Naive B cell (primary cell): ENCODE measurements around the gene PTPN5. TPM values are rescaled to one million over a fixed set of nuclear protein-coding genes. Genes with fewer than 3 reads are reported as not detected.

Experiments used
- ATAC-seq, 2 donors: fragments of 150-1000 bp; cut with Tn5 transposase; 2 replicates each; pipeline ENCODE4 v1.10.0; 2021; ENCODE audit warnings: low read depth in 2 of 2, mild to moderate bottlenecking in 2 of 2, moderate library complexity in 2 of 2
- DNase-seq: peaks from one replicate; pipeline ENCODE4 v3.0.0; 2022
- H3K27ac Mint-ChIP-seq, 6 donors: one replicate each; pipeline ENCODE4 v1.8.0; 2020 to 2022; ENCODE audit warnings: mild to moderate bottlenecking in 6 of 6, mixed read lengths in 6 of 6, moderate library complexity in 5 of 6, inconsistent platforms in 2 of 6
- H3K27me3 Mint-ChIP-seq, 3 donors: one replicate each; pipeline ENCODE4 v1.8.0; 2021 to 2022; ENCODE audit warnings: mixed read lengths in 3 of 3, mild to moderate bottlenecking in 1 of 3
- H3K36me3 Mint-ChIP-seq, 2 donors: one replicate each; pipeline ENCODE4 v1.8.0; 2020 to 2022; ENCODE audit warnings: mixed read lengths in 2 of 2, inconsistent platforms in 1 of 2, mild to moderate bottlenecking in 1 of 2
- H3K4me1 Mint-ChIP-seq, 3 donors: one replicate each; pipeline ENCODE4 v1.8.0; 2020 to 2022; ENCODE audit warnings: mixed read lengths in 3 of 3, inconsistent platforms in 1 of 3, mild to moderate bottlenecking in 1 of 3, moderate library complexity in 1 of 3
- H3K4me3 Mint-ChIP-seq, 8 donors: one replicate each; pipeline ENCODE4 v1.8.0; 2020 to 2022; ENCODE audit warnings: mild to moderate bottlenecking in 8 of 8, mixed read lengths in 8 of 8, moderate library complexity in 8 of 8, inconsistent platforms in 2 of 8
- H3K9me3 Mint-ChIP-seq, 7 donors: one replicate each; pipeline ENCODE4 v1.8.0; 2020 to 2022; ENCODE audit warnings: mixed read lengths in 7 of 7, mild to moderate bottlenecking in 5 of 7, inconsistent platforms in 2 of 7, moderate library complexity in 1 of 7
- polyA plus RNA-seq, 6 donors: library from polyadenylated mRNA; unstranded; fragments of 300-500 nt; fragmentation: Illumina TruSeq; gene quantifications; one replicate each; pipeline ENCODE4 v1.2.3, GENCODE V29; 2021; ENCODE audit warnings: low read depth in 6 of 6

Gene PTPN5
- polyA plus RNA-seq, 6 donors from 2014 or later = not detected

- peak overlapping the region in 2 of 6 donors; percentile 17 to 18 for H3K27ac Mint-ChIP-seq
- H3K4me3 Mint-ChIP-seq = no peak overlapping the region
- DNase-seq = no peak
- peaks cover 7 to 11% (median 7%) of the 10 kb centered on the region in 3 donors for H3K27me3 Mint-ChIP-seq
- no peaks in the 10 kb centered on the region for H3K4me1 Mint-ChIP-seq
- no peaks in the 10 kb centered on the region for H3K36me3 Mint-ChIP-seq
- no peak for ATAC-seq
- H3K9me3 Mint-ChIP-seq = no peaks in the 10 kb centered on the region
Measured at GRCh38 chr11:18745251-18745650, 46.3 kb downstream of the PTPN5 start.

GRCh38 chr11:18743900-18744514 lies 47.6 kb downstream of the PTPN5 start:
- no peak overlapping the region for H3K27ac Mint-ChIP-seq
- no peaks in the 10 kb centered on the region for H3K4me1 Mint-ChIP-seq
- H3K4me3 Mint-ChIP-seq = no peak overlapping the region
- H3K36me3 Mint-ChIP-seq = no peaks in the 10 kb centered on the region
- peaks cover 7 to 16% (median 10%) of the 10 kb centered on the region in 3 donors for H3K27me3 Mint-ChIP-seq
- ATAC-seq (no peak), DNase-seq (no peak)
- no peaks in the 10 kb centered on the region for H3K9me3 Mint-ChIP-seq

- H3K27me3 Mint-ChIP-seq = peaks cover 4 to 22% (median 12%) of the 10 kb centered on the region in 3 donors
- no peaks in the 10 kb centered on the region for H3K36me3 Mint-ChIP-seq
- ATAC-seq (no peak), DNase-seq (no peak)
- H3K9me3 Mint-ChIP-seq = no peaks in the 10 kb centered on the region
- H3K27ac Mint-ChIP-seq = no peak overlapping the region
- no peak overlapping the region for H3K4me3 Mint-ChIP-seq
- no peaks in the 10 kb centered on the region for H3K4me1 Mint-ChIP-seq
Measured at GRCh38 chr11:18743365-18743764, 48.2 kb downstream of the PTPN5 start.

DNA sequence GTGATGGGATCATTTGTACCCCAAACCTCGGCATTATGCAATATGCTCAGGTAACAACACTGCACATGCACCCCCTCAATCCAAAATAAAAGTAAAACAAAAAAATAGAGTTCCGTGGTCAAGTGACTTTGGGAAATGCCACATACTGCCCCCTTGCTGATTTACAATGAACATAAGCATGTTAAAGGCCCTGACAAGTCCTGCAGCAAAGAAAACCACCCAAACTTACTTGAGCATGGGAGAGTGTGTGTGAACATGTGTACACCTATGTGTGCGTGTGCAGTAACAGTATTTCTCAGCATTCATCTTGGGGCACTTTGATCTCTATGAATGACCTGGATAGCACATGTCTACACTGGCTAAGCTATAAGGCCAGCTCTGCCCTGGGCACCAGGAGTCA lies 49.8 kb downstream of the PTPN5 start:
- no peaks in the 10 kb centered on the region for H3K4me1 Mint-ChIP-seq
- ATAC-seq = no peak
- no peak overlapping the region for H3K27ac Mint-ChIP-seq
- H3K4me3 Mint-ChIP-seq = no peak overlapping the region
- H3K27me3 Mint-ChIP-seq = peaks cover 0 to 27% (median 12%) of the 10 kb centered on the region in 3 donors
- no peaks in the 10 kb centered on the region for H3K9me3 Mint-ChIP-seq
- no peak for DNase-seq
- H3K36me3 Mint-ChIP-seq = no peaks in the 10 kb centered on the region

GRCh38 chr11:18739685-18740084 lies 51.9 kb downstream of the PTPN5 start:
- Mint-ChIP-seq H3K9me3 (no peaks in the 10 kb centered on the region), H3K27ac (no peak overlapping the region), H3K36me3 (no peaks in the 10 kb centered on the region), H3K27me3 (peaks cover 8 to 29% (median 28%) of the 10 kb centered on the region in 3 donors), H3K4me3 (no peak overlapping the region), H3K4me1 (no peaks in the 10 kb centered on the region)
- DNase-seq (no peak), ATAC-seq (no peak)

GRCh38 chr11:18737642-18738041 lies 54.0 kb downstream of the PTPN5 start:
- no peak for ATAC-seq
- H3K4me3 Mint-ChIP-seq = no peak overlapping the region
- no peak overlapping the region for H3K27ac Mint-ChIP-seq
- no peaks in the 10 kb centered on the region for H3K4me1 Mint-ChIP-seq
- H3K27me3 Mint-ChIP-seq = peaks cover 8 to 31% (median 28%) of the 10 kb centered on the region in 3 donors
- no peaks in the 10 kb centered on the region for H3K36me3 Mint-ChIP-seq
- DNase-seq = no peak
- no peaks in the 10 kb centered on the region for H3K9me3 Mint-ChIP-seq

- no peak for DNase-seq
Measured at GRCh38 chr11:18736590-18737148, 54.9 kb downstream of the PTPN5 start.

DNA sequence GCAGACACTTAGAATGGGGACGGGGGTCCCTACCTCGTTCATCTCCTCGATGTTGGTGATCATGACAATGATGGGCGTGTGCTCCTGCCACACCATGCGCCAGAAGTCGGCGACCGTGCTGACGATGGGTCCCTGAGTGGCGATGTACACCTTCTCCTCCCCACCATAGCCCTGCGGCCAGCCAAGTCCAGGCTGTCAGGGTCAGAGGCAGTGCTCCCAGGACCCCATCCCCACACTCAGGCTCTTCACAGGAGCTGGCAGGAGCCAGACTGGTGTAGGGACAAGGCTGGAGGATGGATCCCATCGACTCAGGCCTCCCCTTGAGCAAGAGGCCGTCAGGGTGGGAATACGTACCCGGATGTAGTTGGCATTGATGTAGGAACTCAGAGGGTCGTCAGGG lies 58.4 kb downstream of the PTPN5 start:
- no peaks in the 10 kb centered on the region for H3K9me3 Mint-ChIP-seq

More at GRCh38 chr11:18736590-18737148, 54.9 kb downstream of the PTPN5 start:
- Mint-ChIP-seq H3K4me1 (peaks cover 5 to 6% (median 5%) of the 10 kb centered on the region in 3 donors), H3K27ac (no peak overlapping the region), H3K36me3 (no peaks in the 10 kb centered on the region), H3K27me3 (peaks cover 8 to 31% (median 28%) of the 10 kb centered on the region in 3 donors), H3K9me3 (no peaks in the 10 kb centered on the region), H3K4me3 (no peak overlapping the region)
- no peak for ATAC-seq

DNA sequence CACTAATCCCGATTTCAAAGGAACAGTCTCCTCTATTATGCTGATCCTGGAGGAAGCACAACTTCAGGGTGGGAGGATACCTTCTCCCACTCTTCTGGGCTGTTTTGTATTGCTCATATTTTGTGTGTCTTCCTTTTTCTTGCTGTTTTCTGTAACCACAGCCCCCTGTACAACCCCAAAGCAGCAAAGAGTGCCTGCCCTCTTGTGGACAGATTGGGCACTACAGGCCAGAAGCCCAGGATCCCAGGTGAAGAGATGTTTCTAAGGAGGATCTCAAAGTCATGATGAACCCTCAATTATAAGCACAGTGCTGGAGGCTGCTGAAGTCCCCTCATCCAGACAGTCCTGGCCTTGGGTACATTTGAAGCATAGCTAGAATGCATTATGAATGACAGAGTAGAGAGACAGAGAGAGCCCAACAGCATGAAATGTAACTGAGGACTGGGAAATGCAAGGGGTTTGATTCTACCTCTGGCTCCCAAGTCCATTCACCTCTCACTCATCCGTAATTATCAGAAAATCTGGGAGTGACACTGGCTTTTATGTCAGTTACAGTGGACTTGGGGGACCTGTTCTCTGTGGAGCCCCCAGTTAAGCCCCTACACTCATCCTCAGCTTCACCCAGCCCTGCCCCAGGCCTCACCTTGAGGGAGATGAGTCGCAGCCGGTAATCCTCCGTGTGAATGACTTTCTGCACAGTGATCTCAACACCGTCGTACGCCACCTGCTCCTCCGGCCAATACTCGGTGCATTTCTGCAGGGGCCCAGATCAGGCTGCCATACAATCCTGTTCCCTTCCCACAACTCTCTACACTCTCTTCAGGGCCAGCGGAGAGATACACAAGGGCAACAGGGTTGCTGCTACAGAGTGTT lies 59.4 kb downstream of the PTPN5 start:
- H3K27ac Mint-ChIP-seq = peak overlapping the region in 4 of 6 donors; percentile 12 to 94 (median 48)

More for the DNA sequence above, 58.4 kb downstream of the PTPN5 start:
- Mint-ChIP-seq H3K27ac (no peak overlapping the region), H3K4me3 (no peak overlapping the region), H3K4me1 (peaks cover 14 to 18% (median 17%) of the 10 kb centered on the region in 3 donors), H3K27me3 (peaks cover 8 to 19% (median 15%) of the 10 kb centered on the region in 3 donors), H3K36me3 (no peaks in the 10 kb centered on the region)
- ATAC-seq (no peak), DNase-seq (no peak)

GRCh38 chr11:18731441-18731840 lies 60.2 kb downstream of the PTPN5 start:
- peaks cover 13 to 20% (median 17%) of the 10 kb centered on the region in 3 donors for H3K27me3 Mint-ChIP-seq
- peak overlapping the region in 5 of 8 donors; percentile 16 to 74 (median 30) for H3K4me3 Mint-ChIP-seq
- ATAC-seq (peak; percentile 46 to 69), DNase-seq (peak; percentile 18)
- no peaks in the 10 kb centered on the region for H3K9me3 Mint-ChIP-seq
- H3K36me3 Mint-ChIP-seq = no peaks in the 10 kb centered on the region
- H3K27ac Mint-ChIP-seq = peak overlapping the region in 5 of 6 donors; percentile 20 to 94 (median 51)
- peaks cover 22 to 26% (median 24%) of the 10 kb centered on the region in 3 donors for H3K4me1 Mint-ChIP-seq

More for the DNA sequence above, 59.4 kb downstream of the PTPN5 start:
- Mint-ChIP-seq H3K27me3 (peaks cover 13 to 20% (median 19%) of the 10 kb centered on the region in 3 donors), H3K9me3 (no peaks in the 10 kb centered on the region), H3K4me3 (peak overlapping the region in 5 of 8 donors; percentile 5 to 74 (median 57)), H3K36me3 (no peaks in the 10 kb centered on the region), H3K4me1 (peaks cover 22 to 26% (median 24%) of the 10 kb centered on the region in 3 donors)
- ATAC-seq (peak; percentile 75 to 77), DNase-seq (peak; percentile 60)

DNA sequence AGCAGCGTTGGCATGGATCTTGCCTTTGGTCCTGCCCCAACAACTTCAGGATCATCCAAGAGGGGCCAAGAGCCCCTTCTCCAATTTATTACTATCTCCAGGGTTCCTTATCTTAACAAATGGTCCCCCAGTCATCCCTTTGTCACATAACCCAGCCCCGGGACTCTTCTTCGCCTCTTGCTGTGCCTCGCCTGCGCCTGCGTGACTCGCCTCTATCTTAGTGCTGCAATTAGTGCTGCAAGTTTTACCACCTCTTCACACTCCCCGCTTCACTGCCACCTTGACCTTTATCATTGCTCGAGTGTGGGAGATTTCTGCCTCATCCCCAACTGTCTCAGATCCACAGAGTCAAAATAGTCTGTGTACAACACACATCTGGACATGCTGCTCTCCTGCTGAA lies 61.6 kb downstream of the PTPN5 start:
- Mint-ChIP-seq H3K9me3 (no peaks in the 10 kb centered on the region), H3K4me1 (peaks cover 22 to 26% (median 24%) of the 10 kb centered on the region in 3 donors), H3K27me3 (peaks cover 6 to 12% (median 7%) of the 10 kb centered on the region in 3 donors), H3K4me3 (peak overlapping the region in 1 of 8 donors; percentile 65), H3K27ac (no peak overlapping the region), H3K36me3 (no peaks in the 10 kb centered on the region)
- ATAC-seq (no peak), DNase-seq (no peak)

DNA sequence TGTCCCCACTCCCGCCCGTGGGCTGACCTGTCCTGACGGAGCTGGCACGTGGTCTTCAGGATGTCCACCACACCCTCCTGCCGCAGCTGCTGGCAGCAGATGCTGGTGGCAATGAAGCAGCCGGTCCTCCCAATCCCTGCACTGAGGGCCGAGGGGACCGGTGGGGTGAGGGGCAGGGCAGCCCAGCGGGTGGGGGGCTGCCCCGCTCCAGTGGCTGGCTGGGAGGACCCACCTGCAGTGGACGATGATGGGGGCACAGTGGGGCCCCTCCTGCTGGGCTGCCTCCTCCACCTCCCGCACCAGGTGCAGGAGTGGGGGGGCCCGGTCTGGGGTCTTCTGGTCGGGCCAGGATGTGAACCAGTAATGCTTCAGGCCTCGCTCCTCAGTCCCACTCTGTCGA lies 62.2 kb downstream of the PTPN5 start:
- ATAC-seq = no peak
- Mint-ChIP-seq H3K4me1 (peaks cover 22 to 26% (median 24%) of the 10 kb centered on the region in 3 donors), H3K36me3 (no peaks in the 10 kb centered on the region), H3K9me3 (no peaks in the 10 kb centered on the region), H3K27ac (no peak overlapping the region), H3K27me3 (peaks cover 0 to 8% (median 5%) of the 10 kb centered on the region in 3 donors), H3K4me3 (no peak overlapping the region)
- DNase-seq = no peak

DNA sequence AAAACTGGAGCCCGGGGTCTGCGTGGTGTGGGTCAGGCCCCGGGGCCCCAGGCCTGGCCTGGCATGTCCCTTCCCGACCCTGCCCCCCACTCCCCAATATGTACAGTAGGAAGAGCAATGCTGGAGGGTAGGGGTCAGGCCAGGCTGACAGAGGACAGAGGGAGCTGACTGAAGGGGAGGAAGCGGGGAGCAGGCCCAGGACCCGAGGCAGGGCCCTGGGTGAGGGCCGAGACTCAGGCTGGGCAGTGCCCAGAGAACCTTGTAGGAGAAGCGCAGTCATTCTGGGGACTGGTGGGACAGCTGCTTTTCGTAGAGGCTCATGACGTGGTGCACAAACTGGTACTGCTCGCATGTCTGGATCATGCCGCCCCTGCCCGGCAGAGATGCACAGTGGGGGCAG lies 62.9 kb downstream of the PTPN5 start:
- DNase-seq (no peak), ATAC-seq (no peak)
- no peak overlapping the region for H3K4me3 Mint-ChIP-seq
- peaks cover 22 to 26% (median 24%) of the 10 kb centered on the region in 3 donors for H3K4me1 Mint-ChIP-seq
- peaks cover 0 to 8% (median 5%) of the 10 kb centered on the region in 3 donors for H3K27me3 Mint-ChIP-seq
- H3K9me3 Mint-ChIP-seq = no peaks in the 10 kb centered on the region
- peak overlapping the region in 1 of 6 donors; percentile 16 for H3K27ac Mint-ChIP-seq
- H3K36me3 Mint-ChIP-seq = no peaks in the 10 kb centered on the region
